Stimulated activated naive B cell treated with anti-CD40 and anti-IgM and Interleukin-4, amounts not matched to agents 10 μg/mL and 1 μg/mL and 100 μg/mL, for 72 hours (primary cell): ENCODE measurements around the gene NSMCE1.
"Not testable (repeated sequence)": the region's sequence is repeated elsewhere in the genome, so short reads cannot be mapped to it uniquely, and the experiment has no call there.

Experiments
- ATAC-seq, 2 donors: fragments of 150-1000 bp; cut with Tn5 transposase; replicated peaks; 2 replicates each; pipeline ENCODE4 v1.10.0; 2021; ENCODE audit warnings: moderate library complexity in 1 of 2
- DNase-seq: peaks from one replicate; pipeline ENCODE4 v3.0.0; 2021
- H3K27ac Mint-ChIP-seq: one replicate; pipeline ENCODE4 v1.8.0; 2022; ENCODE audit warnings: mild to moderate bottlenecking, mixed read lengths
- H3K27me3 Mint-ChIP-seq, 2 donors: one replicate each; pipeline ENCODE4 v1.8.0; 2022; ENCODE audit warnings: mixed read lengths in 2 of 2
- H3K36me3 Mint-ChIP-seq, 2 donors: one replicate each; pipeline ENCODE4 v1.8.0; 2022; ENCODE audit warnings: mixed read lengths in 2 of 2, mild to moderate bottlenecking in 1 of 2
- H3K4me1 Mint-ChIP-seq, 2 donors: one replicate each; pipeline ENCODE4 v1.8.0; 2022; ENCODE audit warnings: mixed read lengths in 2 of 2, mild to moderate bottlenecking in 1 of 2
- H3K4me3 Mint-ChIP-seq, 2 donors: one replicate each; pipeline ENCODE4 v1.8.0; 2022; ENCODE audit warnings: mild to moderate bottlenecking in 2 of 2, mixed read lengths in 2 of 2, moderate library complexity in 1 of 2
- H3K9me3 Mint-ChIP-seq, 2 donors: one replicate each; pipeline ENCODE4 v1.8.0; 2022; ENCODE audit warnings: mixed read lengths in 2 of 2, mild to moderate bottlenecking in 1 of 2

Gene NSMCE1

GRCh38 chr16:27252206-27252585 is 16.4 kb downstream of the NSMCE1 start:
- peaks cover 47 to 77% of the 10 kb centered on the region in 2 donors for H3K36me3 Mint-ChIP-seq
- no peak for DNase-seq
- H3K4me3 Mint-ChIP-seq: peak overlapping the region; percentile 20 to 21
- ATAC-seq: no peak
- peaks cover 56 to 90% of the 10 kb centered on the region in 2 donors for H3K4me1 Mint-ChIP-seq
- H3K9me3 Mint-ChIP-seq: peaks cover 6 to 10% of the 10 kb centered on the region in 2 donors
- H3K27me3 Mint-ChIP-seq: no peaks in the 10 kb centered on the region
- H3K27ac Mint-ChIP-seq: peak overlapping the region; percentile 73

GRCh38 chr16:27251541-27252205 is 16.9 kb downstream of the NSMCE1 start:
- peaks cover 61 to 90% of the 10 kb centered on the region in 2 donors for H3K4me1 Mint-ChIP-seq
- peaks cover 44 to 77% of the 10 kb centered on the region in 2 donors for H3K36me3 Mint-ChIP-seq
- ATAC-seq (peak; percentile 34 to 38), DNase-seq (no peak)
- peak overlapping the region; percentile 73 for H3K27ac Mint-ChIP-seq
- H3K27me3 Mint-ChIP-seq: no peaks in the 10 kb centered on the region
- peaks cover 7 to 11% of the 10 kb centered on the region in 2 donors for H3K9me3 Mint-ChIP-seq
- H3K4me3 Mint-ChIP-seq: peak overlapping the region; percentile 1 to 18

- peaks cover 53 to 84% of the 10 kb centered on the region in 2 donors for H3K4me1 Mint-ChIP-seq
Observed at GRCh38 chr16:27248886-27249285, 19.7 kb downstream of the NSMCE1 start.

GRCh38 chr16:27248036-27248435 is 20.5 kb downstream of the NSMCE1 start:
- ATAC-seq (no peak), DNase-seq (no peak)
- peaks cover 5 to 11% of the 10 kb centered on the region in 2 donors for H3K9me3 Mint-ChIP-seq
- H3K4me3 Mint-ChIP-seq: no peak overlapping the region
- peaks cover 37 to 62% of the 10 kb centered on the region in 2 donors for H3K36me3 Mint-ChIP-seq
- H3K4me1 Mint-ChIP-seq: peaks cover 53 to 84% of the 10 kb centered on the region in 2 donors
- peak overlapping the region; percentile 92 for H3K27ac Mint-ChIP-seq
- no peaks in the 10 kb centered on the region for H3K27me3 Mint-ChIP-seq

More at GRCh38 chr16:27248886-27249285, 19.7 kb downstream of the NSMCE1 start:
- ATAC-seq, DNase-seq, H3K27me3 Mint-ChIP-seq: not testable (repeated sequence)
- Mint-ChIP-seq H3K4me3 (peak overlapping the region; percentile 51 to 67), H3K27ac (peak overlapping the region; percentile 27), H3K36me3 (peaks cover 37 to 66% of the 10 kb centered on the region in 2 donors), H3K9me3 (peaks cover 5 to 11% of the 10 kb centered on the region in 2 donors)

GRCh38 chr16:27247076-27247475 is 21.5 kb downstream of the NSMCE1 start:
- peak overlapping the region; percentile 92 for H3K27ac Mint-ChIP-seq
- DNase-seq: not testable (repeated sequence)
- ATAC-seq: peak in 1 of 2 donors; percentile 36

GRCh38 chr16:27246439-27246838 is 22.1 kb downstream of the NSMCE1 start:
- H3K27ac Mint-ChIP-seq: no peak overlapping the region
- ATAC-seq (no peak), DNase-seq (no peak)
- H3K27me3 Mint-ChIP-seq: no peaks in the 10 kb centered on the region
- H3K9me3 Mint-ChIP-seq: peaks cover 5 to 11% of the 10 kb centered on the region in 2 donors
- peaks cover 51 to 83% of the 10 kb centered on the region in 2 donors for H3K4me1 Mint-ChIP-seq
- peaks cover 37 to 58% of the 10 kb centered on the region in 2 donors for H3K36me3 Mint-ChIP-seq
- H3K4me3 Mint-ChIP-seq: no peak overlapping the region

More at GRCh38 chr16:27247076-27247475, 21.5 kb downstream of the NSMCE1 start:
- Mint-ChIP-seq H3K4me1 (peaks cover 55 to 84% of the 10 kb centered on the region in 2 donors), H3K9me3 (peaks cover 5 to 11% of the 10 kb centered on the region in 2 donors), H3K36me3 (peaks cover 34 to 58% of the 10 kb centered on the region in 2 donors)
- not testable (repeated sequence) for H3K27me3 Mint-ChIP-seq, H3K4me3 Mint-ChIP-seq

GRCh38 chr16:27245276-27246172 is 23.0 kb downstream of the NSMCE1 start:
- Mint-ChIP-seq H3K36me3 (peaks cover 41 to 60% of the 10 kb centered on the region in 2 donors), H3K4me3 (no peak overlapping the region), H3K9me3 (peaks cover 5 to 11% of the 10 kb centered on the region in 2 donors), H3K27ac (no peak overlapping the region), H3K4me1 (peaks cover 50 to 85% of the 10 kb centered on the region in 2 donors), H3K27me3 (no peaks in the 10 kb centered on the region)
- DNase-seq (no peak), ATAC-seq (no peak)

- Mint-ChIP-seq H3K27ac (peak overlapping the region; percentile 86), H3K4me1 (peaks cover 51 to 80% of the 10 kb centered on the region in 2 donors)
Observed at GRCh38 chr16:27244363-27244755, 24.2 kb downstream of the NSMCE1 start.

GRCh38 chr16:27243725-27244362 is 24.7 kb downstream of the NSMCE1 start:
- Mint-ChIP-seq H3K9me3 (peaks cover 5 to 10% of the 10 kb centered on the region in 2 donors), H3K27me3 (no peaks in the 10 kb centered on the region), H3K4me1 (peaks cover 55 to 84% of the 10 kb centered on the region in 2 donors), H3K36me3 (peaks cover 33 to 57% of the 10 kb centered on the region in 2 donors), H3K4me3 (peak overlapping the region; percentile 52 to 68), H3K27ac (peak overlapping the region; percentile 86)
- no peak for ATAC-seq
- DNase-seq: no peak

More at GRCh38 chr16:27244363-27244755, 24.2 kb downstream of the NSMCE1 start:
- no peaks in the 10 kb centered on the region for H3K27me3 Mint-ChIP-seq
- ATAC-seq (no peak), DNase-seq (no peak)
- peaks cover 32 to 56% of the 10 kb centered on the region in 2 donors for H3K36me3 Mint-ChIP-seq
- H3K9me3 Mint-ChIP-seq: peaks cover 5 to 11% of the 10 kb centered on the region in 2 donors
- peak overlapping the region; percentile 52 to 68 for H3K4me3 Mint-ChIP-seq

- Mint-ChIP-seq H3K4me3 (peak overlapping the region; percentile 68 to 75), H3K27me3 (no peaks in the 10 kb centered on the region), H3K27ac (peak overlapping the region; percentile 86), H3K4me1 (peaks cover 60 to 84% of the 10 kb centered on the region in 2 donors), H3K36me3 (peaks cover 28 to 50% of the 10 kb centered on the region in 2 donors), H3K9me3 (peaks cover 3 to 7% of the 10 kb centered on the region in 2 donors)
- DNase-seq (no peak), ATAC-seq (peak; percentile 65 to 79)
Observed at GRCh38 chr16:27242868-27243590, 25.5 kb downstream of the NSMCE1 start.

GRCh38 chr16:27242398-27242797 is 26.2 kb downstream of the NSMCE1 start:
- Mint-ChIP-seq H3K4me3 (peak overlapping the region; percentile 68 to 75), H3K27me3 (no peaks in the 10 kb centered on the region), H3K9me3 (peaks cover 3% of the 10 kb centered on the region in 2 donors), H3K27ac (peak overlapping the region; percentile 86), H3K36me3 (peaks cover 22 to 44% of the 10 kb centered on the region in 2 donors), H3K4me1 (peaks cover 61 to 84% of the 10 kb centered on the region in 2 donors)
- ATAC-seq (no peak), DNase-seq (no peak)

GRCh38 chr16:27241658-27242057 is 26.9 kb downstream of the NSMCE1 start:
- no peaks in the 10 kb centered on the region for H3K9me3 Mint-ChIP-seq
- peaks cover 19 to 37% of the 10 kb centered on the region in 2 donors for H3K36me3 Mint-ChIP-seq
- H3K4me3 Mint-ChIP-seq: no peak overlapping the region
- no peak for ATAC-seq
- H3K4me1 Mint-ChIP-seq: peaks cover 62 to 84% of the 10 kb centered on the region in 2 donors
- no peak for DNase-seq
- H3K27ac Mint-ChIP-seq: no peak overlapping the region
- no peaks in the 10 kb centered on the region for H3K27me3 Mint-ChIP-seq

- no peak for ATAC-seq
- H3K4me3 Mint-ChIP-seq: no peak overlapping the region
- H3K27ac Mint-ChIP-seq: no peak overlapping the region
- peaks cover 19 to 35% of the 10 kb centered on the region in 2 donors for H3K36me3 Mint-ChIP-seq
- H3K4me1 Mint-ChIP-seq: peaks cover 63 to 83% of the 10 kb centered on the region in 2 donors
- no peaks in the 10 kb centered on the region for H3K27me3 Mint-ChIP-seq
- H3K9me3 Mint-ChIP-seq: no peaks in the 10 kb centered on the region
- no peak for DNase-seq
Observed at GRCh38 chr16:27240948-27241531, 27.5 kb downstream of the NSMCE1 start.
